H9 (cell line): ENCODE results near the gene MFRP. TPM values are rescaled to one million over a fixed set of nuclear protein-coding genes. Genes with fewer than 3 reads are reported as not detected.

Experiments
- DNase-seq: peaks from one replicate; pipeline ENCODE4 v3.0.0-alpha.2; 2017
- H2AFZ ChIP-seq: one replicate; pipeline ENCODE4 v1.6.1; 2013; ENCODE audit warnings: mild to moderate bottlenecking, low read length, control low read depth, moderate library complexity
- H2AK5ac ChIP-seq: 2 replicates; pipeline ENCODE4 v1.6.1; 2013; ENCODE audit warnings: low read length, control low read depth, mixed read lengths; ENCODE audit not compliant: insufficient read length
- H2BK120ac ChIP-seq: one replicate; pipeline ENCODE4 v1.6.1; 2013; ENCODE audit warnings: low read depth, mild to moderate bottlenecking, low read length, control low read depth, inconsistent platforms; ENCODE audit not compliant: poor library complexity, severe bottlenecking
- H2BK12ac ChIP-seq: 2 replicates; pipeline ENCODE4 v1.6.1; 2013; ENCODE audit warnings: low read length, control low read depth, mixed read lengths, low read depth; ENCODE audit not compliant: insufficient read length
- H2BK15ac ChIP-seq: 2 replicates; pipeline ENCODE4 v1.6.1; 2013; ENCODE audit warnings: low read depth, low read length, control low read depth
- H2BK20ac ChIP-seq: one replicate; pipeline ENCODE4 v1.6.1; 2013; ENCODE audit warnings: low read depth, mild to moderate bottlenecking, low read length, control low read depth, inconsistent platforms; ENCODE audit not compliant: poor library complexity, severe bottlenecking
- H2BK5ac ChIP-seq: 2 replicates; pipeline ENCODE4 v1.6.1; 2013; ENCODE audit warnings: low read length, control low read depth, mixed read lengths; ENCODE audit not compliant: insufficient read length
- H3K14ac ChIP-seq: 2 replicates; pipeline ENCODE4 v1.6.1; 2013; ENCODE audit warnings: low read length, control low read depth; ENCODE audit not compliant: insufficient read depth
- H3K18ac ChIP-seq: 2 replicates; pipeline ENCODE4 v1.6.1; 2013; ENCODE audit warnings: low read depth, mild to moderate bottlenecking, mixed read lengths, low read length, control low read depth; ENCODE audit not compliant: insufficient read length
- H3K23ac ChIP-seq: 2 replicates; pipeline ENCODE4 v1.6.1; 2013; ENCODE audit warnings: low read length, control low read depth, mixed read lengths, low read depth; ENCODE audit not compliant: insufficient read length
- H3K23me2 ChIP-seq: 2 replicates; pipeline ENCODE4 v1.6.1; 2013; ENCODE audit warnings: low read depth, mild to moderate bottlenecking, mixed read lengths, low read length, control low read depth; ENCODE audit not compliant: insufficient read length, poor library complexity, severe bottlenecking
- H3K27ac ChIP-seq: 2 replicates; pipeline ENCODE4 v1.5.1; 2013; ENCODE audit warnings: low read length, control low read depth, mixed read lengths, low read depth; ENCODE audit not compliant: insufficient read length
- H3K27me3 ChIP-seq: 2 replicates; pipeline ENCODE4 v1.6.1; 2013; ENCODE audit warnings: low read length, control low read depth, inconsistent platforms; ENCODE audit not compliant: insufficient read depth
- H3K4ac ChIP-seq: 2 replicates; pipeline ENCODE4 v1.6.1; 2013; ENCODE audit warnings: low read depth, mild to moderate bottlenecking, control low read depth, inconsistent platforms, low read length, moderate library complexity
- H3K4me1 ChIP-seq: 2 replicates; pipeline ENCODE4 v1.6.1; 2013; ENCODE audit warnings: low read length, control low read depth, inconsistent platforms; ENCODE audit not compliant: insufficient read depth
- H3K4me2 ChIP-seq: 2 replicates; pipeline ENCODE4 v1.6.1; 2013; ENCODE audit warnings: low read length, control low read depth, mixed read lengths; ENCODE audit not compliant: insufficient read length, insufficient read depth
- H3K56ac ChIP-seq: 2 replicates; pipeline ENCODE4 v1.6.1; 2013; ENCODE audit warnings: low read depth, mild to moderate bottlenecking, mixed read lengths, low read length, control low read depth; ENCODE audit not compliant: insufficient read length
- H3K79me1 ChIP-seq: 2 replicates; pipeline ENCODE4 v1.6.1; 2013; ENCODE audit warnings: low read depth, mild to moderate bottlenecking, moderate library complexity, low read length, control low read depth, inconsistent platforms; ENCODE audit not compliant: insufficient read depth, poor library complexity, severe bottlenecking
- H3K79me2 ChIP-seq: 2 replicates; pipeline ENCODE4 v1.6.1; 2013; ENCODE audit warnings: low read length, control low read depth, inconsistent platforms; ENCODE audit not compliant: insufficient read depth
- H3K9ac ChIP-seq: 2 replicates; pipeline ENCODE4 v1.6.1; 2013; ENCODE audit warnings: low read length, control low read depth, mixed read lengths; ENCODE audit not compliant: insufficient read length; ENCODE audit errors: extremely low read depth
- H3K9me3 ChIP-seq: one replicate; pipeline ENCODE4 v1.6.1; 2013; ENCODE audit warnings: low read depth, low read length, inconsistent platforms; ENCODE audit not compliant: control insufficient read depth
- H3T11ph ChIP-seq: one replicate; pipeline ENCODE4 v1.6.1; 2013; ENCODE audit warnings: mild to moderate bottlenecking, low read length, control low read depth, inconsistent platforms
- H4K20me1 ChIP-seq: one replicate; pipeline ENCODE4 v1.6.1; 2013; ENCODE audit not compliant: control insufficient read depth, insufficient read length, insufficient read depth
- H4K5ac ChIP-seq: 2 replicates; pipeline ENCODE4 v1.6.1; 2013; ENCODE audit warnings: low read depth, mild to moderate bottlenecking, mixed read lengths, low read length, control low read depth; ENCODE audit not compliant: insufficient read length
- H4K8ac ChIP-seq: replicated peaks from 2 replicates; pipeline ENCODE4 v1.6.1; 2013; ENCODE audit warnings: low read length, control low read depth, mixed read lengths, low read depth; ENCODE audit not compliant: insufficient read length
- H4K91ac ChIP-seq: 2 replicates; pipeline ENCODE4 v1.6.1; 2013; ENCODE audit warnings: low read depth, mild to moderate bottlenecking, moderate library complexity, mixed read lengths, low read length, control low read depth; ENCODE audit not compliant: insufficient read length
- H3K27ac Mint-ChIP-seq, 3 experiments: 2 replicates in 2 of 3; 3 replicates in 1 of 3; pipeline ENCODE4 v1.8.0; 2020 to 2021; ENCODE audit warnings: mixed read lengths in 3 of 3, mild to moderate bottlenecking in 1 of 3, moderate library complexity in 1 of 3
- H3K27me3 Mint-ChIP-seq: 2 replicates; pipeline ENCODE4 v1.8.0; 2021; ENCODE audit warnings: low read depth, mild to moderate bottlenecking, moderate library complexity, mixed read lengths
- H3K36me3 Mint-ChIP-seq, 3 experiments: 2 replicates in 2 of 3; 3 replicates in 1 of 3; pipeline ENCODE4 v1.8.0; 2020 to 2021; ENCODE audit warnings: low read depth in 3 of 3, mixed read lengths in 3 of 3; ENCODE audit not compliant: insufficient read depth in 1 of 3
- H3K4me1 Mint-ChIP-seq, 2 experiments: 2 replicates each; pipeline ENCODE4 v1.8.0; 2020; ENCODE audit warnings: mixed read lengths in 2 of 2
- H3K4me3 Mint-ChIP-seq, 2 experiments: 2 replicates in 1 of 2; 3 replicates in 1 of 2; pipeline ENCODE4 v1.8.0; 2020 to 2021; ENCODE audit warnings: mild to moderate bottlenecking in 2 of 2, mixed read lengths in 2 of 2, moderate library complexity in 1 of 2
- H3K9me3 Mint-ChIP-seq, 2 experiments: 2 replicates in 1 of 2; 3 replicates in 1 of 2; pipeline ENCODE4 v1.8.0; 2020; ENCODE audit warnings: mild to moderate bottlenecking in 2 of 2, mixed read lengths in 2 of 2, moderate library complexity in 1 of 2
- WGBS: extraction: QIAGEN DNeasy Blood & Tissue Kit; methylation state at CpG from one replicate; pipeline ENCODE4 v1.1.7; 2013; ENCODE audit warnings: missing lambda C conversion rate, low lambda C conversion rate, mixed read lengths; ENCODE audit not compliant: insufficient read length; ENCODE audit errors: extremely low coverage; 5-methylcytosine and 5-hydroxymethylcytosine counted together
- total RNA-seq: library from RNA; stranded (reverse); gene quantifications from 2 replicates; pipeline ENCODE4 v1.2.1, GENCODE V29; 2021
- TF ChIP-seq, protein P1 (sequence below): fragments of 200-600 bp; sonication (generic); conservative IDR thresholded peaks from 3 replicates; pipeline ENCODE4 v1.8.0; 2021; ENCODE audit warnings: antibody characterized with exemption, mild to moderate bottlenecking

MFRP gene
- total RNA-seq, 1 experiment from 2014 or later, result not detected

DNA sequence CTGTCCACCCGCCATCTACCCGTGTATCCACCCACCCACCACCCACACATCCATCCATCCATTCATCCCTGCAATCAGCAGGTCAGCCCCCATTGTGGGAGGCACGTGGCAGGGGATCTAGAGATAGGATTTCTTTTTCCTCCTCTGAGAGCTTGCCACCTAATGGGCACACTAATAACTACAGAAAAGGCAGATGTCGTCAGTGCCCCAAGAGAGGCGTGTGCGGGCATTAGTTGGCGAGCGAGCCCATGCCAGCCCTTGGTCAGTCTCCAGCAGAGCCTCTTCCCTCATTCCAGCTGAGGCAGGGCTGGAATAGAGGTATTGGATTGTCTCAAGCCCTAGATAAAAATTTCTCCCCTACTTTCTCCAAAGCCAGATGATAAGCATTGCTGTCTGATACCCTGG is 25.3 kb upstream of the MFRP start:
- peaks cover 25% of the 10 kb centered on the region for H3K27me3 Mint-ChIP-seq
- no peak overlapping the region for H2BK20ac ChIP-seq
- H3K27ac Mint-ChIP-seq, result no peak overlapping the region
- H3K79me1 ChIP-seq, result no peaks in the 10 kb centered on the region
- H3K27me3 ChIP-seq, result no peaks in the 10 kb centered on the region
- no peak overlapping the region for H4K91ac ChIP-seq
- TF ChIP-seq, protein P1, sequence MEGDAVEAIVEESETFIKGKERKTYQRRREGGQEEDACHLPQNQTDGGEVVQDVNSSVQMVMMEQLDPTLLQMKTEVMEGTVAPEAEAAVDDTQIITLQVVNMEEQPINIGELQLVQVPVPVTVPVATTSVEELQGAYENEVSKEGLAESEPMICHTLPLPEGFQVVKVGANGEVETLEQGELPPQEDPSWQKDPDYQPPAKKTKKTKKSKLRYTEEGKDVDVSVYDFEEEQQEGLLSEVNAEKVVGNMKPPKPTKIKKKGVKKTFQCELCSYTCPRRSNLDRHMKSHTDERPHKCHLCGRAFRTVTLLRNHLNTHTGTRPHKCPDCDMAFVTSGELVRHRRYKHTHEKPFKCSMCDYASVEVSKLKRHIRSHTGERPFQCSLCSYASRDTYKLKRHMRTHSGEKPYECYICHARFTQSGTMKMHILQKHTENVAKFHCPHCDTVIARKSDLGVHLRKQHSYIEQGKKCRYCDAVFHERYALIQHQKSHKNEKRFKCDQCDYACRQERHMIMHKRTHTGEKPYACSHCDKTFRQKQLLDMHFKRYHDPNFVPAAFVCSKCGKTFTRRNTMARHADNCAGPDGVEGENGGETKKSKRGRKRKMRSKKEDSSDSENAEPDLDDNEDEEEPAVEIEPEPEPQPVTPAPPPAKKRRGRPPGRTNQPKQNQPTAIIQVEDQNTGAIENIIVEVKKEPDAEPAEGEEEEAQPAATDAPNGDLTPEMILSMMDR, result peak; percentile 19; the same call in 1 of the 3 replicates
- peaks cover 0 to 3% (median 0%) of the 10 kb centered on the region in 3 experiments; a peak in 1 of 7 replicates for H3K36me3 Mint-ChIP-seq
- H3K4me1 Mint-ChIP-seq, result peaks cover 68 to 76% of the 10 kb centered on the region in 2 experiments
- DNase-seq, result peak; percentile 23
- H3K4me3 Mint-ChIP-seq, result no peak overlapping the region; a peak in 1 of 5 replicates
- no peak overlapping the region for H3K18ac ChIP-seq
- no peak overlapping the region for H3K4ac ChIP-seq
- no peak overlapping the region for H3K9ac ChIP-seq
- no peak overlapping the region for H2BK120ac ChIP-seq
- H3K4me1 ChIP-seq, result peaks cover 2% of the 10 kb centered on the region; the same call in 1 of the 2 replicates
- no peaks in the 10 kb centered on the region for H3K23me2 ChIP-seq
- no peak overlapping the region for H2AFZ ChIP-seq
- no peak overlapping the region for H3K14ac ChIP-seq
- H3K56ac ChIP-seq, result no peak overlapping the region
- H2BK15ac ChIP-seq, result no peak overlapping the region
- no CpG with 5 or more reads among the region's 8 CpGs for WGBS
- no peak overlapping the region for H2BK12ac ChIP-seq
- H3K4me2 ChIP-seq, result no peak overlapping the region
- no peaks in the 10 kb centered on the region for H4K20me1 ChIP-seq
- no peaks in the 10 kb centered on the region for H3K79me2 ChIP-seq
- no peak overlapping the region for H2AK5ac ChIP-seq
- no peak overlapping the region for H3K23ac ChIP-seq
- H4K8ac ChIP-seq, result no peak overlapping the region
- H3K27ac ChIP-seq, result no peak overlapping the region
- no peak overlapping the region for H2BK5ac ChIP-seq
- no peaks in the 10 kb centered on the region for H3K9me3 ChIP-seq
- no peaks in the 10 kb centered on the region for H3K9me3 Mint-ChIP-seq
- no peak overlapping the region for H4K5ac ChIP-seq
- no peak overlapping the region for H3T11ph ChIP-seq
